ENCODE results near the gene UNC50.

Gene UNC50

DNA sequence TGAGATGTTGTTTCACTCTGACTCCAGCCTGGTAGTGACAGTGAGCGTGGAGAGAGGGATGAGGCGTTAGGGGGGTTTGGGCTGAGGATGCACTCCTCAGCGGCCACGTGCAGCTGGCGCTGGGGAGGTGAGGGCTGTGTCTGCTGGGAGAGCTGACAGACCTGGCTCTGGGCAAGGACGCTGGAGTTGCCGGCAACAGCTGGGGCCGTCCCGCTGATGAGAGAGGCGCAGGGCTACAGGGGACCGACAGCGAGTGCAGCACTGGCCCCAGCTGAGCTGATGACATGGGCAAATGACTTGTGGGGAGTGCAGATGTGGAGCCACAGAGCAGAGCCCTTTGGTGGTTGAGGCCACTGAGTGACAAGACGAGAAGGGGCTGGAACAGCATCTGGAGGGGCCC lies 38.5 kb upstream of the UNC50 start:
- Histone ChIP-seq H3K36me3 (ENCODE audit: low read length) (no peaks in the 10 kb centered on the region), H3K27me3 (ENCODE audit: low read length) (no peaks in the 10 kb centered on the region), H3K4me2 (ENCODE audit: low read depth, low read length, poor library complexity, severe bottlenecking) (no peak overlapping the region), H3K27ac (ENCODE audit: low read depth, low read length) (no peak overlapping the region), H2AFZ (ENCODE audit: low read depth, low read length, severe bottlenecking) (no peak overlapping the region), H4K20me1 (ENCODE audit: low read depth, low read length) (no peaks in the 10 kb centered on the region), H3F3A (ENCODE audit: insufficient read depth) (no peaks in the 10 kb centered on the region), H3K4me3 (ENCODE audit: insufficient read depth, low read length, poor library complexity, severe bottlenecking) (no peak overlapping the region), H3K79me2 (ENCODE audit: insufficient read depth, low read length) (no peaks in the 10 kb centered on the region), H3K9me2 (replicated peaks; ENCODE audit: insufficient read depth, low read length) (no peaks in the 10 kb centered on the region), H3K9ac (ENCODE audit: low read length) (no peak overlapping the region), H3K9me3 (ENCODE audit: insufficient read depth, low read length) (no peaks in the 10 kb centered on the region)
- TF ChIP-seq, protein P1, sequence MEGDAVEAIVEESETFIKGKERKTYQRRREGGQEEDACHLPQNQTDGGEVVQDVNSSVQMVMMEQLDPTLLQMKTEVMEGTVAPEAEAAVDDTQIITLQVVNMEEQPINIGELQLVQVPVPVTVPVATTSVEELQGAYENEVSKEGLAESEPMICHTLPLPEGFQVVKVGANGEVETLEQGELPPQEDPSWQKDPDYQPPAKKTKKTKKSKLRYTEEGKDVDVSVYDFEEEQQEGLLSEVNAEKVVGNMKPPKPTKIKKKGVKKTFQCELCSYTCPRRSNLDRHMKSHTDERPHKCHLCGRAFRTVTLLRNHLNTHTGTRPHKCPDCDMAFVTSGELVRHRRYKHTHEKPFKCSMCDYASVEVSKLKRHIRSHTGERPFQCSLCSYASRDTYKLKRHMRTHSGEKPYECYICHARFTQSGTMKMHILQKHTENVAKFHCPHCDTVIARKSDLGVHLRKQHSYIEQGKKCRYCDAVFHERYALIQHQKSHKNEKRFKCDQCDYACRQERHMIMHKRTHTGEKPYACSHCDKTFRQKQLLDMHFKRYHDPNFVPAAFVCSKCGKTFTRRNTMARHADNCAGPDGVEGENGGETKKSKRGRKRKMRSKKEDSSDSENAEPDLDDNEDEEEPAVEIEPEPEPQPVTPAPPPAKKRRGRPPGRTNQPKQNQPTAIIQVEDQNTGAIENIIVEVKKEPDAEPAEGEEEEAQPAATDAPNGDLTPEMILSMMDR (IDR thresholded peaks at IDR 0.05; ENCODE audit: insufficient read depth, low read length, poor library complexity, severe bottlenecking): no peak
- TF ChIP-seq EZH2phosphoT487 (conservative IDR thresholded peaks at IDR 0.05; ENCODE audit: low read length): no peak

DNA sequence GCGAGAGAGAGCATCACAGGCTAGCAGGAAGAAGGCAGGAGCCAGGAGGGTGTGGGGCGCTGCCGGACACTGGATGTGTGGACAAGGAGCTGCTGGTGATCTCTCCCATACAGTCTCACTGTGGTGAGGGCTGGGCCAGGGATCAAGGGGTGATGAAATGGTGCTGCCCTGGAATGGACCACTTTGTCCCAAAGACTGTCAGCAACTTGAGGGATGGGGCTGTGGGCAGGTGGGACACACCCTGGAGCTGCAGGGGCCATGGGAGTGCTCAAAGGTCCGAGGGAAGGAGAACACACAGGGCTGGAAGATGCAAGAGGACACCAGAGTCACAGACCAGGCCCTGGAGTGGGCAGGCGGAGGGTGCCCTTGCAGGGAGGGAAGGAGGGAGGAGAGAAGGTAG lies 38.0 kb upstream of the UNC50 start:
- no peak for TF ChIP-seq EZH2phosphoT487 (conservative IDR thresholded peaks at IDR 0.05; ENCODE audit: low read length)
- TF ChIP-seq, protein P1 (IDR thresholded peaks at IDR 0.05; ENCODE audit: insufficient read depth, low read length, poor library complexity, severe bottlenecking): no peak
- H3K36me3 ChIP-seq (ENCODE audit: low read length): no peaks in the 10 kb centered on the region

GRCh38 chr2:98571121-98571701 lies 37.2 kb upstream of the UNC50 start:
- Histone ChIP-seq H3K9me3 (ENCODE audit: insufficient read depth, low read length) (no peaks in the 10 kb centered on the region), H4K20me1 (ENCODE audit: low read depth, low read length) (no peaks in the 10 kb centered on the region), H3F3A (ENCODE audit: insufficient read depth) (no peaks in the 10 kb centered on the region), H3K4me3 (ENCODE audit: insufficient read depth, low read length, poor library complexity, severe bottlenecking) (no peak overlapping the region), H3K79me2 (ENCODE audit: insufficient read depth, low read length) (no peaks in the 10 kb centered on the region), H3K9ac (ENCODE audit: low read length) (no peak overlapping the region), H3K27me3 (ENCODE audit: low read length) (no peaks in the 10 kb centered on the region), H3K4me2 (ENCODE audit: low read depth, low read length, poor library complexity, severe bottlenecking) (no peak overlapping the region), H3K27ac (ENCODE audit: low read depth, low read length) (no peak overlapping the region), H3K36me3 (ENCODE audit: low read length) (no peaks in the 10 kb centered on the region), H2AFZ (ENCODE audit: low read depth, low read length, severe bottlenecking) (no peak overlapping the region), H3K9me2 (replicated peaks; ENCODE audit: insufficient read depth, low read length) (no peaks in the 10 kb centered on the region)
- TF ChIP-seq EZH2phosphoT487 (conservative IDR thresholded peaks at IDR 0.05; ENCODE audit: low read length): no peak
- TF ChIP-seq, protein P1 (IDR thresholded peaks at IDR 0.05; ENCODE audit: insufficient read depth, low read length, poor library complexity, severe bottlenecking): no peak

More for the DNA sequence above, 38.0 kb upstream of the UNC50 start:
- Histone ChIP-seq H3K9me3 (ENCODE audit: insufficient read depth, low read length) (no peaks in the 10 kb centered on the region), H3K4me2 (ENCODE audit: low read depth, low read length, poor library complexity, severe bottlenecking) (no peak overlapping the region), H3F3A (ENCODE audit: insufficient read depth) (no peaks in the 10 kb centered on the region), H3K27me3 (ENCODE audit: low read length) (no peaks in the 10 kb centered on the region), H4K20me1 (ENCODE audit: low read depth, low read length) (no peaks in the 10 kb centered on the region), H3K27ac (ENCODE audit: low read depth, low read length) (no peak overlapping the region), H2AFZ (ENCODE audit: low read depth, low read length, severe bottlenecking) (no peak overlapping the region), H3K9ac (ENCODE audit: low read length) (no peak overlapping the region), H3K9me2 (replicated peaks; ENCODE audit: insufficient read depth, low read length) (no peaks in the 10 kb centered on the region), H3K79me2 (ENCODE audit: insufficient read depth, low read length) (no peaks in the 10 kb centered on the region), H3K4me3 (ENCODE audit: insufficient read depth, low read length, poor library complexity, severe bottlenecking) (no peak overlapping the region)

All from SU-DHL-6 (cell line).